ENCODE data around the gene ITPA. TPM values are rescaled to one million over a fixed set of nuclear protein-coding genes. Genes with fewer than 3 reads are reported as not detected.

Gene ITPA
- total RNA-seq, 1 experiment from 2014 or later = 42.5 TPM

DNA sequence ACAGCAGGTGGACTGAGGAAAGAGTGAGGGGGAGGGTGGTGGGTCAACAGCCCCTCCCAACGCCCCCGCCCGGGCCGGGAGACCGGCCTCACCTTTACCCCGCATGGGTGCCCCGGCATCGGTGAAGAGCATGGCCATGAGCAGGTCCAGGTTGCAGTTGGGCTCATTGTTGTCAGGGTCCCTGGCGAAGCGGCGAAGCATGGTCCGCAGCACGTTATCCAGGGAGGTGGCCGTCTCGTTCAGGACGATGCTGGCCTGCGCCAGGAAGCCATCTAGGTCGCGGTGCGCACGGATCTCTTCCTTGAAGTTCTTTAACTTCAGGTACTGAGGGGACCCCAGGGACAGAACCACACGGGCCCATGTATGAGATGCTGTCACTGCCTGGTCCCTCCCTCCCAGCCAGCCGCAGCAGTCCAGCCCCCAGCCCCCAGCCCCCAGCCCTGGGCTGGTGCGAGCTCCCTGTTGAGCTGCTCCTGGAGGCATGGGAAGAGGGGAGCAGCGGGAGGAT lies 24.7 kb downstream of the ITPA start:
- intact Hi-C loops (cut with micrococcal nuclease; ENCODE audit: unreplicated experiment) = no loop called here
- Mint-ChIP-seq H3K27me3 (ENCODE audit: unreplicated experiment) (no peaks in the 10 kb centered on the region), H3K4me1 (ENCODE audit: low read depth, unreplicated experiment) (peaks cover 22% of the 10 kb centered on the region), H3K27ac (ENCODE audit: unreplicated experiment) (no peak overlapping the region), H3K4me3 (ENCODE audit: low read depth, unreplicated experiment) (no peak overlapping the region), H3K9me3 (ENCODE audit: low read depth, unreplicated experiment) (no peaks in the 10 kb centered on the region), H3K36me3 (ENCODE audit: insufficient read depth, unreplicated experiment) (peaks cover 22% of the 10 kb centered on the region)
- no peak for TF ChIP-seq CTCF (IDR thresholded peaks at IDR 0.05; ENCODE audit: unreplicated experiment)
- no peak for DNase-seq
- CTCF ChIA-PET = no interaction called here
- BruUV-seq (replicated peaks) = no TSS peak

DNA sequence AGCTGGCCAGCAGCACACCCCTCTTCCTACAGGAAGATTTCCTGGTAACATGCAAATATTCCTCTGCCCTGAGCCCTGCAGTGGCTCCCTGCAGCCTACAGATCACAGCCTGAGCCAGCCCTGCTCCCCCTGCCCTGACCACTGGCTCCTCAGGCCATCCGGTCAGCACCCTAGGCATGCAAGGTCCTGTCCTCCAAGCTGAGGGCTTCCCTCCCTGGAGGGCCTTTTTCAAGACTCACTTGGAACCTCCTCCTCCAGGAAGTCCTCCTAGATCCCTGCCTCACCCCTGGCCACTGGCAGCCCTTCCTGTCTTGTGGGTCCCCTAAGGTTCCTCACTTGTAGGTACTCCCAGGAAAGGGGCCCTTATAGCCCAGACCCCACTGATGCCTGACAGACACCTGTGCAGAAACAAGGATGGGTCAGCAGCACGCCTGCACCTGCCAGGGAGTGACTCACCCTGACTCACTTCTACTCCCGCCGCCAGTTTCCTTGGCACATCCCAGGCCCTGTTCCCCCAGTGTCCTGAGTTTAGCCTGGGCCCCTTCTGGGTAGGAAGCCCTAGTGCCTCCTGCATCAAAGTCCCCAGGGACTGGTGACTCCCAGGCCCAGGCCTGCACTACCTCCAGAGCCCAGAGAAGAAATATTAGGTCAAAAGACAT lies 26.5 kb downstream of the ITPA start:
- BruUV-seq (replicated peaks) = no TSS peak
- CTCF ChIA-PET = interaction anchor here (0.6 kb wide), 1 partner anchor 91 kb away, joined by 3 read pairs; no protein-coding TSS in a partner anchor
- H3K4me1 Mint-ChIP-seq (ENCODE audit: low read depth, unreplicated experiment) = peaks cover 22% of the 10 kb centered on the region
- no peaks in the 10 kb centered on the region for H3K9me3 Mint-ChIP-seq (ENCODE audit: low read depth, unreplicated experiment)
- DNase-seq = peak; percentile 66
- peaks cover 14% of the 10 kb centered on the region for H3K27me3 Mint-ChIP-seq (ENCODE audit: unreplicated experiment)
- TF ChIP-seq CTCF (IDR thresholded peaks at IDR 0.05; ENCODE audit: unreplicated experiment) = no peak
- intact Hi-C loops (cut with micrococcal nuclease; ENCODE audit: unreplicated experiment) = no loop called here
- H3K4me3 Mint-ChIP-seq (ENCODE audit: low read depth, unreplicated experiment) = no peak overlapping the region
- no peak overlapping the region for H3K27ac Mint-ChIP-seq (ENCODE audit: unreplicated experiment)
- H3K36me3 Mint-ChIP-seq (ENCODE audit: insufficient read depth, unreplicated experiment) = peaks cover 27% of the 10 kb centered on the region

- Mint-ChIP-seq H3K9me3 (ENCODE audit: low read depth, unreplicated experiment) (no peaks in the 10 kb centered on the region), H3K27me3 (ENCODE audit: unreplicated experiment) (peaks cover 21% of the 10 kb centered on the region), H3K27ac (ENCODE audit: unreplicated experiment) (no peak overlapping the region), H3K4me1 (ENCODE audit: low read depth, unreplicated experiment) (peaks cover 22% of the 10 kb centered on the region), H3K4me3 (ENCODE audit: low read depth, unreplicated experiment) (peak overlapping the region; percentile 90), H3K36me3 (ENCODE audit: insufficient read depth, unreplicated experiment) (peaks cover 31% of the 10 kb centered on the region)
- no TSS peak for BruUV-seq (replicated peaks)
- DNase-seq = no peak
- no peak for TF ChIP-seq CTCF (IDR thresholded peaks at IDR 0.05; ENCODE audit: unreplicated experiment)
- intact Hi-C loops (cut with micrococcal nuclease; ENCODE audit: unreplicated experiment) = no loop called here
- CTCF ChIA-PET = no interaction called here
These were observed 28.0 kb downstream of the ITPA start for GRCh38 chr20:3237011-3237957.

DNA sequence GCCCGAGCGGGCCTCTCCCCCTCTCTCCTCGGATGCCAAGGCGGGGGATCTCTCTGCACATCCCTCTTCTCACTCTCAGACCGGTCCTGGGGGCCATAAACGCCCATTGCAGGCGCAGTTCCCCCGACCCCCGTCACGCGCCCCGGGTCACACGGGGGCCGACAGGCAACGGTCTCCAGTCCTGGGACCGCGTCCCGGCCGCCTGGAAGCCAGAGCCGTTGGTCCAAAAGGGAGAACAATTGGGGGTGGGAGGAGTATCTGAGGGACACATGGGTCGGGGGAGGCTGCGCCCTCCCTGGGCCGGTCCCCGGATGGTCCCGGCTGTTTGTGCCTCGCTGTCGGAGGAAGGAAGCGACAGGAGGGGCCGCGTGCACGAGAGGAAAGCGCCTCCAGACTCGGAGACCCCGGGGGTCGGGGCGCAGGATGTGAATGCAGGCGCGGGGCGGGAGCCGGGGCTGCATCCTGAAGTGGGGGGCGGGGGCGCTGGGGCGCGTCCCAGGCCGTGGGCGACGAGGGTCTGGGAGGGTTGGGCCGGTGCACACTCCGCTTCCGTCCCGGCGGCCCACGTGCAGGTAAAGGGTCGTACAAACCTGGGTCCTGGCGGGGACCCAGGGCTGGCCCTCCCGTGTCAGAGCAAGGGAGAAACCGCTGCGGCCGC lies 28.8 kb downstream of the ITPA start:
- intact Hi-C loops (cut with micrococcal nuclease; ENCODE audit: unreplicated experiment) = no loop called here
- TF ChIP-seq CTCF (IDR thresholded peaks at IDR 0.05; ENCODE audit: unreplicated experiment) = no peak
- peaks cover 31% of the 10 kb centered on the region for H3K36me3 Mint-ChIP-seq (ENCODE audit: insufficient read depth, unreplicated experiment)
- peak overlapping the region; percentile 90 for H3K4me3 Mint-ChIP-seq (ENCODE audit: low read depth, unreplicated experiment)
- CTCF ChIA-PET = no interaction called here
- H3K9me3 Mint-ChIP-seq (ENCODE audit: low read depth, unreplicated experiment) = no peaks in the 10 kb centered on the region
- peaks cover 22% of the 10 kb centered on the region for H3K4me1 Mint-ChIP-seq (ENCODE audit: low read depth, unreplicated experiment)
- peaks cover 21% of the 10 kb centered on the region for H3K27me3 Mint-ChIP-seq (ENCODE audit: unreplicated experiment)
- H3K27ac Mint-ChIP-seq (ENCODE audit: unreplicated experiment) = no peak overlapping the region
- no peak for DNase-seq
- BruUV-seq (replicated peaks) = no TSS peak

Data from Calu3 (cell line).